GM21576 (cell line): ENCODE data around the gene GADD45B.
"Not testable (repeated sequence)": the region's sequence is repeated elsewhere in the genome, so short reads cannot be mapped to it uniquely, and the experiment has no call there.

Source experiments
- ATAC-seq: cut with Tn5 transposase; IDR thresholded peaks from one replicate; pipeline ENCODE4 v1.9.1; 2021; ENCODE audit warnings: mild to moderate bottlenecking, moderate library complexity; ENCODE audit not compliant: unreplicated experiment

The GADD45B gene

GRCh38 chr19:2468596-2468995 lies 7.3 kb upstream of the GADD45B start:
- ATAC-seq: no peak

DNA sequence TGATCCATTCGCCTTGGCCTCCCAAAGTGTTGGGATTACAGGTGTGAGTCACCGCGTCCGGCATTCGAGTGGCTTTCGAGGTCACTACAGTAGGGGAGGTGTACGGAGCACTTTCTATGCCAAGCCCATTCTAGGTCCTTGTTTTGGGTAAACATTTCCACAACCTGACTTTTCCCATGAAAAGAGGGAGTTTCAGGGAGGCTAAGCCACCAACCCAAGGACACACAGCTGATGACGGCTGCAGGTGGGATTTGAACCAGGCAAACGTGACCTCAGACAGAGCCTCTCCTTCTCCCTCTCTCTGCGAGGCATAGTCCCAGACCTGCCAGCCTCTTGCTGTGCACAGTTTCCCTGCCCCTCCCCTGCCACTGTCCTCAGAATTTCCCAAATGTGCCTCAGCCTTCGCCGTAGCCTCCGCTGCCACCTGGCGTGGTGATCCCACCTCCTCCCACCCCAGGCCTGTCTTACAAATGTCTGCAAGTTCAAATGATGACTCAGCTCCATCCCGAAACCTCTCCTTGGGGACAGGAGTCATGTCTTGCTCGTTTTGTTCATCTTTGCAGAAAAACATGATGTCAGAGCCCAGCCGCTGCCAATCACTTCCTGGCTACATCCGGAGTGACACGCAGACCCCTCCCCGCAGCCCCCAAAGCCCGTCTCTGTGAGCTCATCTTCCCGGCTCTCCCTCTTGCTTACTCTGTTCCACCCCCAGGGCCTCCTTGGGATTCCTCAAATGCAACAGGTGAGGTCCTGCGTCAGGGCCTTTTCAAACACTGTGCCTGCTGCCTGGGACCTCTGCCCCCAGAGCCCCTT lies 6.6 kb upstream of the GADD45B start:
- no peak for ATAC-seq

DNA sequence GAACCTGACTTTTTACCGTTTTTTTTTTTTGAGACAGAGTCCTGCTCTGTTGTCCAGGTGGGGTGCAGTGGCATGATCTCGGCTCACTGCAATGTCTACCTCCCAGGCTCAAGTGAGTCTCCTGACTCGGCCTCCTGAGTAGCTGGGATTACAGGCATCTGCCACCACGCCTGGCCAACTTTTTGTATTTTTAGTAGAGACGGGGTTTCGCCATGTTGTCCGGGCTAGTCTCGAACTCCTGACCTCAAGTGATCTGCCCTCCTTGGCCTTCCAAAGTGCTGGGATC lies 6.1 kb upstream of the GADD45B start:
- not testable (repeated sequence) for ATAC-seq

GRCh38 chr19:2474232-2475017 lies 1.5 kb upstream of the GADD45B start:
- no peak for ATAC-seq

DNA sequence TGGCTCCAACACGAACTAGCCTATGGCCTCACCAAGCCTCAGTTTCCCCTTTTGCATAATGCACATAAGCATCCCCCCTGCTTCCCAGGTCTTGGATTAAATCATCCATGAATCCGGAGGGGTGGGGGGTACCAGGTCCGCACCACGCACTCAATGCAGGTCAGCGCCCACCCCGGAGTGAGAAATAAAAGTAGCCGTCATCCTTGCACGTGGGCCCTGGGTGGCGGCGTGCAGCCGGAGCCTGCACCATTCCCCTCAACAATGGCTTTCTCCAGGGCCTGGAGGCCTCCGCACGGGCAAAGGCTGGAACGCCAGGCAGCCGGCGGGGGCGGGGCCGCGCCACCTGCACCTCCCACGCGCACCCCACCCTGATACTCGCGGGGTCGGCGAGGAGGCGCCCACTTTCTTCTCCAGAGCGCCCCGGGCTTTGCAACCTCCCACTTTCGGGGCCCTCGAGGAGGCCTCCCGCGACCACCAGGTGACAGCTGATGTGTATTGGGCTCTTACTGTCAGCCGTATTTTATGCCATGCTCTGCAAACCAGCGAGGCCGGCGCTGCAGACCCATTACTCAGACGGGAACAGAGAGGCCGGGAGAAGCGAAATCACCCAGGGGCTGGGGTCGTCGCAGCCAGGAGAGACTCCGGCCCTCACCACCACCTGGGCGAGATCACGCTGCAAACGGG lies 767 bp upstream of the GADD45B start:
- ATAC-seq: peak; percentile 5

DNA sequence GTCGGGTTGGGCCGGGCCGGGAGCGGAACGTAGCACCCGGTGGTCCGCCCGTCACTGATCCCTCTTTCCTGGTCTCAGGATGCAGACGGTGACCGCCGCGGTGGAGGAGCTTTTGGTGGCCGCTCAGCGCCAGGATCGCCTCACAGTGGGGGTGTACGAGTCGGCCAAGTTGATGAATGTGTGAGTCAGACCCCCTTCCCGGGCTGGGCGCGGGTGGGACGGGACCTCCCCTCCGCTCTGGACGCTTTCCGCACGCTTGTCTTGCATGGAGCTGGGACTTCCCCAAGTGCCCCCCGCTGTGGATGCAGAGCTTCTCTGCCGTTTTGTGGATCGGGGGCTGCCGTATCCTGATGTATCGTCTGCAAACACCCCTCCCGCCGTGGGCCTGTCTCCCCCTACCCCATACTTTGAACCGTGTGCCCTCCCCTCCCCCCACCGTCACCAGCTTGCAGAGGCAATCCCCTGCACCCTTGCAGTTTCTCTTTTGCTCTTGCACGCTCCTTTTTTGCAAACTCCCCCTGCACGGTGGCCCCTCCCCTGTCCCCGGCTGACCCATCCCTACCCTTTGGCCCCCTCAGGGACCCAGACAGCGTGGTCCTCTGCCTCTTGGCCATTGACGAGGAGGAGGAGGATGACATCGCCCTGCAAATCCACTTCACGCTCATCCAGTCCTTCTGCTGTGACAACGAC lies 669 bp downstream of the GADD45B start:
- ATAC-seq: peak; percentile 1

- ATAC-seq: no peak
These were observed 1.3 kb downstream of the GADD45B start for GRCh38 chr19:2477141-2477710.

- ATAC-seq: no peak
These were observed 1.8 kb downstream of the GADD45B start for GRCh38 chr19:2477732-2478191.

DNA sequence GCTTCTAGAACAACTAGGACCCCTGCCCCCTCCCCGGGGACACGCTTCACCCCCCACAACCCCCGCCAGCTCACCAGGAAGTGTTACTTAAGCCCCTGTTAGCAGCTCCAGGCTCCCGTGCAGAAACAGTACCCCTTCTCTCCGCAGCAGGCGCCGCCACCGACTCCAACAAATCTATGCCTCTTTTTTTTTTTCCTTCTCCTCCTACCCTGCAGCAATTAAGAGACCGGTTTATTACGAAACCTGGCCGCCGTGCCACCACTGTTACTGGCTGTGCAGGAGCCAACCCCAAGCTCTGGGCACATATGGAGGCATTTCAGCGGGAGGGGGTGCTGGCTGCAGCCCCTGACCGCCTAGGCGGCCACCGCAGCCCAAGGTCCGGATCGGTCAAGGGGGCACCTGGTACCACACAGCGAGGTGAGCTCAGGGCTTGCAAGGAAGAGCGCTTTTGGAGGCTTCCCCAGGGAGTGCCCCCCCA lies 2.4 kb downstream of the GADD45B start:
- ATAC-seq: no peak

- no peak for ATAC-seq
These were observed 3.0 kb downstream of the GADD45B start for GRCh38 chr19:2478756-2479555.

DNA sequence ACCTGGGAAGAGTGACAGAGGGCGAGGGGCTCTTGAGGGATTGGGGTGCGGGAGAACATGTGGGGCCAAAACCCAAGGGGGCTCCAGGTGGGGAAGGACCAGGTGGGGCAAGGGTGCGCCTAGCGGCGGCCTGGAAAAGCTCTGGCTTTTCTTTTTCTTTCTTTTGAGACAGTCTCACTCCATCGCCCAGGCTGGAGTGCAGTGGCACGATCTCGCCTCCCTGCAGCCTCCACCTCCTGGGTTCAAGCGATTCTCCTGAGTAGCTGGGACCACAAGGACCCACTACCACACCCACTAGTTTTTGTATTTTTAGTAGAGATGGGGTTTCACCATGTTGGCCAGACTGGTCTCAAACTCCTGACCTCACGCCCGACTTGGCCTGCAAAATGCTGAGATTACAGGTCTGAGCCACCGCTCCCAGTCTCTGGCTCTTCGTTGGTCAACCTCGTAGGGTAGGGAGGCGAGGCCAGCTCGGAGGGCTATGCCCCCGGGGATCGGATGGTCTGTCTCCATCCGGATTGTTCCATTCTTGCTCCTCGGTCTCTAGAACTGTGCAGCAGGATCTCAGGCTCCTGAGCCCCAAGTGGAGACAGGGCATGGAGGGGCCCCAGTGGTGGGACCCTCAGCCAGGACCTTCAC lies 3.7 kb downstream of the GADD45B start:
- no peak for ATAC-seq

DNA sequence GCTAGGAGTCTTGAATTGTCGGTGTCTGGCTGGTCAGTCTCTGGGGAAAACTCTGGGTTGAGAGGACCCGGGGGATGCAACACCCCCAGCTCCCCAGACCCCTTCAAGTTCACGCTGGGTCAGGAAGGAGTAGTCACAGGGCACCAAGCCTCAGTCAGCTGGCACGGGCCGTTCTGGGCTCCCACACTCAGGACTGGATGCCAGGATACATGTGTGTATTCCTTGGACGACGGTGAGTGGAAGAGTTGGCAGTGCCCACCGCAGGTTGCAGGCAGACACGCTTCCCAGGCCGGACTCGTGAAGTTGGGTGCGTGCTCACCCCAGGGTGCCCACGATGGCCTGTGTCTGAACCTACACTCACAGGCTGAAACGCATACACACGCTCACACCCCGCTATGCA lies 5.5 kb downstream of the GADD45B start:
- no peak for ATAC-seq

- no peak for ATAC-seq
These were observed 6.6 kb downstream of the GADD45B start for GRCh38 chr19:2482354-2483038.

- no peak for ATAC-seq
These were observed 7.2 kb downstream of the GADD45B start for GRCh38 chr19:2483084-2483483.

- ATAC-seq: no peak
These were observed 7.7 kb downstream of the GADD45B start for GRCh38 chr19:2483484-2484151.

- ATAC-seq: no peak
These were observed 8.4 kb downstream of the GADD45B start for GRCh38 chr19:2484178-2484937.

GRCh38 chr19:2485428-2485827 lies 9.5 kb downstream of the GADD45B start:
- ATAC-seq: no peak

DNA sequence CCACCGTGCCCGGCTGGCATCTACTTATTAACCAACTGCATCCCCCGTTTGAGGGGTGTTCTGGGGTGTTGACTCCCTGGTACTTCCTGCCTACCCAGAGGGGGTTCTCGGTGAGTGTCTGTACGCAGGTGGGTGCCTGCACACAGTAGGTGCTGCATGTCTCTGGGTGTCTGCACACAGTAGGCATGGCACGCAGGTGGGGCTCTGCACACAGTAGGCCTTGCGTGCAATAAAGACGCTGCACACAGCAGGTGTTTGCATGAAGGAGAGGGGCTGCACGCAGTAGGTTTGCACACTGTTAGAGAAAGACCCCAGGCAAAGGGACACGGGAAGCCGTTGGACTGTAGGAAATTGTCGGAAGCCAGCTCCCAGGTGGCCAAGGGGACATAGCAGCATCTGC lies 11.2 kb downstream of the GADD45B start:
- ATAC-seq: no peak
